ENCODE measurements around the gene FOXQ1. TPM values are rescaled to one million over a fixed set of nuclear protein-coding genes. Genes with fewer than 3 reads are reported as not detected.

The FOXQ1 gene
- polyA plus RNA-seq, 1 of the 3 experiments (the other 2 are of a cell fraction) = not detected

GRCh38 chr6:1334684-1335083, 22.8 kb downstream of the FOXQ1 start:
- Histone ChIP-seq H3K9ac (no peak overlapping the region), H4K20me1 (ENCODE audit: insufficient read depth) (no peaks in the 10 kb centered on the region), H3F3A (replicated peaks; ENCODE audit: insufficient read depth) (no peaks in the 10 kb centered on the region), H2AFZ (ENCODE audit: low read depth) (no peak overlapping the region), H3K4me1 (ENCODE audit: control insufficient read depth in 1 of 2, insufficient read depth in 2 of 2, low read depth in 1 of 2, low read length in 1 of 2) (no peaks in the 10 kb centered on the region), H3K9me3 (no peaks in the 10 kb centered on the region), H3K79me2 (ENCODE audit: insufficient read depth) (no peaks in the 10 kb centered on the region), H3K9me2 (no peaks in the 10 kb centered on the region), H3K36me3 (replicated peaks in 1 of 2; ENCODE audit: control insufficient read depth in 1 of 2, insufficient read depth in 2 of 2, low read length in 1 of 2) (no peaks in the 10 kb centered on the region), H3K27me3 (ENCODE audit: insufficient read depth) (peaks cover 12% of the 10 kb centered on the region), H3K4me2 (no peak overlapping the region), H3K4me3 (ENCODE audit: low read depth in 2 of 2, low read length in 1 of 2) (no peak overlapping the region), H3K27ac (ENCODE audit: low read depth in 2 of 2, low read length in 1 of 2) (no peak overlapping the region)
- ChIA-PET POLR2A (no interaction called here), CTCF (interaction anchor here (1.1 kb wide), 1 partner anchor 46 kb away, joined by 3 read pairs; no protein-coding TSS in a partner anchor)
- no peak for DNase-seq
- 11% methylated on average over 11 of the region's 11 CpGs for WGBS (ENCODE audit: low lambda C conversion rate)
- TF ChIP-seq ELF1 (IDR thresholded peaks at IDR 0.05) = no peak
- no peak for TF ChIP-seq ZBTB33 (IDR thresholded peaks at IDR 0.05; ENCODE audit: borderline replicate concordance, low read depth)
- TF ChIP-seq GABPA (IDR thresholded peaks at IDR 0.05; ENCODE audit: low read depth) = no peak
- no peak for TF ChIP-seq MEF2A (IDR thresholded peaks at IDR 0.05; ENCODE audit: borderline replicate concordance, low read depth)
- TF ChIP-seq MXI1 (IDR thresholded peaks at IDR 0.05; ENCODE audit: low read depth, low read length) = no peak
- TF ChIP-seq TCF12 (IDR thresholded peaks at IDR 0.05) = no peak
- no peak for TF ChIP-seq RCOR1 (IDR thresholded peaks at IDR 0.05; ENCODE audit: low read length)
- TF ChIP-seq JUND (IDR thresholded peaks at IDR 0.05) = no peak
- TF ChIP-seq RAD21 (IDR thresholded peaks at IDR 0.05; ENCODE audit: low read length) = no peak
- TF ChIP-seq CTCF (IDR thresholded peaks at IDR 0.05) = no peak

- DNase-seq = no peak
- TF ChIP-seq NFIC (IDR thresholded peaks at IDR 0.05; ENCODE audit: borderline replicate concordance) (no peak), FOSL2 (IDR thresholded peaks at IDR 0.05; ENCODE audit: borderline replicate concordance, low read depth) (no peak), SIN3A (IDR thresholded peaks at IDR 0.05; ENCODE audit: borderline replicate concordance, low read depth, low read length) (no peak), YY1 (IDR thresholded peaks at IDR 0.05; ENCODE audit: low read depth) (no peak), MEF2A (IDR thresholded peaks at IDR 0.05; ENCODE audit: borderline replicate concordance, low read depth) (no peak), ZBTB33 (IDR thresholded peaks at IDR 0.05; ENCODE audit: borderline replicate concordance, low read depth) (no peak), TCF12 (IDR thresholded peaks at IDR 0.05) (no peak), NRF1 (IDR thresholded peaks at IDR 0.05; ENCODE audit: low read depth, low read length) (no peak), ELF1 (IDR thresholded peaks at IDR 0.05) (no peak), EP300 (IDR thresholded peaks at IDR 0.05; ENCODE audit: borderline replicate concordance in 1 of 2, low read depth in 1 of 2, low read length in 1 of 2) (no peak), JUND (IDR thresholded peaks at IDR 0.05) (no peak), REST (IDR thresholded peaks at IDR 0.05; ENCODE audit: low read depth, low read length) (no peak)
- Histone ChIP-seq H3K79me2 (ENCODE audit: insufficient read depth) (no peaks in the 10 kb centered on the region), H3K9me2 (no peaks in the 10 kb centered on the region), H3K9me3 (no peaks in the 10 kb centered on the region), H2AFZ (ENCODE audit: low read depth) (no peak overlapping the region), H3K27ac (ENCODE audit: low read depth in 2 of 2, low read length in 1 of 2) (no peak overlapping the region), H3F3A (replicated peaks; ENCODE audit: insufficient read depth) (no peaks in the 10 kb centered on the region), H3K4me2 (no peak overlapping the region), H3K27me3 (ENCODE audit: insufficient read depth) (peaks cover 15% of the 10 kb centered on the region), H3K4me3 (ENCODE audit: low read depth in 2 of 2, low read length in 1 of 2) (no peak overlapping the region), H4K20me1 (ENCODE audit: insufficient read depth) (no peaks in the 10 kb centered on the region), H3K9ac (no peak overlapping the region), H3K4me1 (ENCODE audit: control insufficient read depth in 1 of 2, insufficient read depth in 2 of 2, low read depth in 1 of 2, low read length in 1 of 2) (no peaks in the 10 kb centered on the region), H3K36me3 (replicated peaks in 1 of 2; ENCODE audit: control insufficient read depth in 1 of 2, insufficient read depth in 2 of 2, low read length in 1 of 2) (no peaks in the 10 kb centered on the region)
- 7% methylated on average over 12 of the region's 14 CpGs for WGBS (ENCODE audit: low lambda C conversion rate)
- CTCF ChIA-PET = interaction anchor here (1.1 kb wide), 1 partner anchor 45 kb away, joined by 3 read pairs; no protein-coding TSS in a partner anchor
- POLR2A ChIA-PET = no interaction called here
Observed at GRCh38 chr6:1335367-1336037, 23.6 kb downstream of the FOXQ1 start.

All from SK-N-SH (cell line).